22Rv1 (cell line): ENCODE measurements around the gene RTL9.

Experiments used
- CTCF ChIP-seq: fragments of 450-650 bp; IDR thresholded peaks from 2 replicates; pipeline ENCODE4 v1.5.1; 2017; ENCODE audit warnings: mild to moderate bottlenecking
- ZFX ChIP-seq: fragments of 450-650 bp; IDR thresholded peaks from 2 replicates; pipeline ENCODE4 v1.6.1; 2017; ENCODE audit warnings: antibody characterized with exemption, borderline replicate concordance

GRCh38 chrX:110321081-110321480, 37.6 kb upstream of the RTL9 start:
- TF ChIP-seq CTCF: no peak
- TF ChIP-seq ZFX: no peak
